ENCODE results near the gene SYNCRIP.

DNA sequence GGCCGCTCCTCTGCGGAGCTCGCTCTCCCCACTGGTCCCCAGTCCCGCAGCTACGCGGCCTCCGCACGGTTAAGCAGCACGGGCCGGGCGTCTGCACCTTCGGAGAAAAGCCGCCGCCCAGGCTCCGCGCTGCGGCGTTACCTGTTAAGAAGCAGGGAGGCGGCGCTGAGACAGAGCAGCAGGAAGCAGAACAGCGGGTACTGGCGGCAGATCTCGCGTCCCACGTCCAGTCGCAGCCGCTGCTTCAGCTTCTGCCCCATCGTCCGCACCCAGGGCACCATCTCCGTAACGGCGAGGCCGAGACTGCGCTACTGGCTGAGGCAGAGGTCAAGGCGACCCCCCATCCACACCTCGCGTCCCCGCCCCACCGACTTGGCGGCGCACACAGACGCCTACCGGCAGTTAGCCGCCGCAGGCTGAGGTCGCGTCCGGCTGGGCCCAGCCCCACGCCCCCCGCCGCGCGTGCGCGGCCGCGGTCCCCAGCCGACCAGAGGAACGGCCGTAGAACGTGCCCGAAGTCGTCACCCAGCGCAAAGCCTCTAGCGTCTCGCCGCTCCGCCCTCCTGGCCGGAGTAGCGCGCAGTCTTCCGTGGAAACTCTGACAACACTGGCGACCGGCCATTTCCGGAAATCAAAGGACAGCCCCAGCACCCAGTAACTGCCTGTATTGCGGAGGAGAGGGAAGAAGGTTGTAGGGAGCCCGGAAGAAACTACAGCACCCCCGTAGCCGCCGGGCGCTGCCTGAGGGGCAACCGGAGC, 49.1 kb downstream of the SYNCRIP start, which contains the start of gene SNX14:
- TF ChIP-seq, protein P1, sequence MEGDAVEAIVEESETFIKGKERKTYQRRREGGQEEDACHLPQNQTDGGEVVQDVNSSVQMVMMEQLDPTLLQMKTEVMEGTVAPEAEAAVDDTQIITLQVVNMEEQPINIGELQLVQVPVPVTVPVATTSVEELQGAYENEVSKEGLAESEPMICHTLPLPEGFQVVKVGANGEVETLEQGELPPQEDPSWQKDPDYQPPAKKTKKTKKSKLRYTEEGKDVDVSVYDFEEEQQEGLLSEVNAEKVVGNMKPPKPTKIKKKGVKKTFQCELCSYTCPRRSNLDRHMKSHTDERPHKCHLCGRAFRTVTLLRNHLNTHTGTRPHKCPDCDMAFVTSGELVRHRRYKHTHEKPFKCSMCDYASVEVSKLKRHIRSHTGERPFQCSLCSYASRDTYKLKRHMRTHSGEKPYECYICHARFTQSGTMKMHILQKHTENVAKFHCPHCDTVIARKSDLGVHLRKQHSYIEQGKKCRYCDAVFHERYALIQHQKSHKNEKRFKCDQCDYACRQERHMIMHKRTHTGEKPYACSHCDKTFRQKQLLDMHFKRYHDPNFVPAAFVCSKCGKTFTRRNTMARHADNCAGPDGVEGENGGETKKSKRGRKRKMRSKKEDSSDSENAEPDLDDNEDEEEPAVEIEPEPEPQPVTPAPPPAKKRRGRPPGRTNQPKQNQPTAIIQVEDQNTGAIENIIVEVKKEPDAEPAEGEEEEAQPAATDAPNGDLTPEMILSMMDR (IDR thresholded peaks at IDR 0.05) = peak in 4 of 7 experiments; percentile 24 to 37 (median 34)
- peak; percentile 95 to 97 (median 95) for TF ChIP-seq POLR2A (IDR thresholded peaks at IDR 0.05)
